Neutrophil (primary cell): ENCODE data around the gene CDK5R1.
A peak's percentile ranks its signal among the peaks of the same experiment; 100 is the strongest.

Source experiments
- H3K27ac ChIP-seq: fragments of 200-600 bp; sonication (generic); 2 replicates; pipeline ENCODE4 v1.5.1; 2016; ENCODE audit warnings: mild to moderate bottlenecking, moderate library complexity
- H3K27me3 ChIP-seq: fragments of 200-600 bp; sonication (generic); 2 replicates; pipeline ENCODE4 v1.6.0; 2016; ENCODE audit warnings: mild to moderate bottlenecking
- H3K36me3 ChIP-seq: fragments of 200-600 bp; sonication (generic); 2 replicates; pipeline ENCODE4 v1.5.1; 2017
- H3K4me1 ChIP-seq, 2 experiments: fragments of 200-600 bp in 1 of 2; sonication (generic) in 1 of 2; 1 replicate in 1 of 2; 2 replicates in 1 of 2; pipeline versions ENCODE4 v1.5.1 to v1.6.1; 2013 to 2016; ENCODE audit warnings: low read depth in 1 of 2, low read length in 1 of 2, mild to moderate bottlenecking in 1 of 2, moderate library complexity in 1 of 2; ENCODE audit not compliant: control insufficient read depth in 1 of 2, insufficient read depth in 1 of 2
- H3K4me3 ChIP-seq, 2 experiments: fragments of 200-600 bp in 1 of 2; sonication (generic) in 1 of 2; 1 replicate in 1 of 2; 2 replicates in 1 of 2; pipeline ENCODE4 v1.5.1; 2013 to 2016; ENCODE audit warnings: low read depth in 1 of 2, low read length in 1 of 2, mild to moderate bottlenecking in 1 of 2, moderate library complexity in 1 of 2
- H3K9me3 ChIP-seq: fragments of 200-600 bp; sonication (generic); 2 replicates; pipeline ENCODE4 v1.5.1; 2016
- TF ChIP-seq, protein P1 (sequence below): fragments of 200-600 bp; sonication (generic); IDR thresholded peaks from 2 replicates; pipeline ENCODE4 v1.5.1; 2016; ENCODE audit warnings: antibody characterized with exemption

Gene CDK5R1

DNA sequence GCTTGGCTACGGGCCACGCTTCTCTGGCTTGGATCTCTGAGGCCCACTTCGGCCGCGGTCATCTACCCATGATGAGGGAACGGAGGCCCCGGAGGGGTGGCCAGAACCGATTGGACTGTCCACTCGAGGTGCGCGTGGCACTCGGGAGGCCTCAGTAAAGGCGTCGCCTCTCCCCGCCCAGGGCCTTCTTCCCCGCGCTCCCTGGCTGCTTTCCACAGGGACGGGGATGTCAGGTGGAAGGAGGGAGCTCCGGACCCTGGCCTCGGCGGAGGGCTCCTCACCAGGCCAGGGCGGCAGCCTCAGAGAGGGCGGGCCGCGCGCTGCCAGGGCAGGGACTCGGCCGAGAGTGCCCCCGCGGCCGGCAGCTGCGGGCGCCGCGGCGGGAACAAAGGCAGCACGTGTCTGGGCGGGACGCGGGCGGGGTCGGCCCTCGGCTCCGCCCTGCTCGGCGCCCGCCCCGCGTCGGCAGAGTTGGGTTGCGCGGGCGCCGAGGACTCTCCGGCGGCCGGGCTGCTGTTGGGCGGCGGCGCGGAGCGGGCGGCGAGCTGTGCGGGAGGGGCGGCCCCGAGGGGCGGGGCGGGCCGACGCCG, 587 bp upstream of the CDK5R1 start:
- Histone ChIP-seq H3K4me3 (peak overlapping the region; percentile 51 to 94), H3K27ac (peak overlapping the region; percentile 76), H3K27me3 (peaks cover 3% of the 10 kb centered on the region), H3K4me1 (peaks cover 49 to 52% of the 10 kb centered on the region in 2 experiments), H3K9me3 (no peaks in the 10 kb centered on the region), H3K36me3 (peaks cover 38% of the 10 kb centered on the region)
- TF ChIP-seq, protein P1, sequence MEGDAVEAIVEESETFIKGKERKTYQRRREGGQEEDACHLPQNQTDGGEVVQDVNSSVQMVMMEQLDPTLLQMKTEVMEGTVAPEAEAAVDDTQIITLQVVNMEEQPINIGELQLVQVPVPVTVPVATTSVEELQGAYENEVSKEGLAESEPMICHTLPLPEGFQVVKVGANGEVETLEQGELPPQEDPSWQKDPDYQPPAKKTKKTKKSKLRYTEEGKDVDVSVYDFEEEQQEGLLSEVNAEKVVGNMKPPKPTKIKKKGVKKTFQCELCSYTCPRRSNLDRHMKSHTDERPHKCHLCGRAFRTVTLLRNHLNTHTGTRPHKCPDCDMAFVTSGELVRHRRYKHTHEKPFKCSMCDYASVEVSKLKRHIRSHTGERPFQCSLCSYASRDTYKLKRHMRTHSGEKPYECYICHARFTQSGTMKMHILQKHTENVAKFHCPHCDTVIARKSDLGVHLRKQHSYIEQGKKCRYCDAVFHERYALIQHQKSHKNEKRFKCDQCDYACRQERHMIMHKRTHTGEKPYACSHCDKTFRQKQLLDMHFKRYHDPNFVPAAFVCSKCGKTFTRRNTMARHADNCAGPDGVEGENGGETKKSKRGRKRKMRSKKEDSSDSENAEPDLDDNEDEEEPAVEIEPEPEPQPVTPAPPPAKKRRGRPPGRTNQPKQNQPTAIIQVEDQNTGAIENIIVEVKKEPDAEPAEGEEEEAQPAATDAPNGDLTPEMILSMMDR: peak; percentile 27

DNA sequence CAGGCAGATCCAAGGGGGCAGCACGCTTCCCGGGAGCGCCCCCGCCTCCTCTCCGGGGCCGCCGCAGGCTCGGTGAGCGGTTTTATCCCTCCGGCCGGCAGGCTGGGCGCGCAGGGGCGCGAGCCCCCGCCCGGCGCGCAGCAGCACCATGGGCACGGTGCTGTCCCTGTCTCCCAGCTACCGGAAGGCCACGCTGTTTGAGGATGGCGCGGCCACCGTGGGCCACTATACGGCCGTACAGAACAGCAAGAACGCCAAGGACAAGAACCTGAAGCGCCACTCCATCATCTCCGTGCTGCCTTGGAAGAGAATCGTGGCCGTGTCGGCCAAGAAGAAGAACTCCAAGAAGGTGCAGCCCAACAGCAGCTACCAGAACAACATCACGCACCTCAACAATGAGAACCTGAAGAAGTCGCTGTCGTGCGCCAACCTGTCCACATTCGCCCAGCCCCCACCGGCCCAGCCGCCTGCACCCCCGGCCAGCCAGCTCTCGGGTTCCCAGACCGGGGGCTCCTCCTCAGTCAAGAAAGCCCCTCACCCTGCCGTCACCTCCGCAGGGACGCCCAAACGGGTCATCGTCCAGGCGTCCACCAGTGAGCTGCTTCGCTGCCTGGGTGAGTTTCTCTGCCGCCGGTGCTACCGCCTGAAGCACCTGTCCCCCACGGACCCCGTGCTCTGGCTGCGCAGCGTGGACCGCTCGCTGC, 832 bp downstream of the CDK5R1 start:
- peaks cover 63 to 66% of the 10 kb centered on the region in 2 experiments for H3K4me1 ChIP-seq

DNA sequence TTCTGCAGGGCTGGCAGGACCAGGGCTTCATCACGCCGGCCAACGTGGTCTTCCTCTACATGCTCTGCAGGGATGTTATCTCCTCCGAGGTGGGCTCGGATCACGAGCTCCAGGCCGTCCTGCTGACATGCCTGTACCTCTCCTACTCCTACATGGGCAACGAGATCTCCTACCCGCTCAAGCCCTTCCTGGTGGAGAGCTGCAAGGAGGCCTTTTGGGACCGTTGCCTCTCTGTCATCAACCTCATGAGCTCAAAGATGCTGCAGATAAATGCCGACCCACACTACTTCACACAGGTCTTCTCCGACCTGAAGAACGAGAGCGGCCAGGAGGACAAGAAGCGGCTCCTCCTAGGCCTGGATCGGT, 1.4 kb downstream of the CDK5R1 start:
- Histone ChIP-seq H3K9me3 (no peaks in the 10 kb centered on the region), H3K4me1 (peaks cover 69 to 72% of the 10 kb centered on the region in 2 experiments), H3K36me3 (peaks cover 37% of the 10 kb centered on the region), H3K27ac (no peak overlapping the region), H3K4me3 (peak overlapping the region; percentile 73 to 94), H3K27me3 (peaks cover 3% of the 10 kb centered on the region)
- TF ChIP-seq, protein P1: no peak

More for the DNA sequence above, 832 bp downstream of the CDK5R1 start:
- TF ChIP-seq, protein P1: no peak
- peak overlapping the region; percentile 73 to 94 for H3K4me3 ChIP-seq
- H3K9me3 ChIP-seq: no peaks in the 10 kb centered on the region
- H3K27ac ChIP-seq: peak overlapping the region; percentile 76
- H3K36me3 ChIP-seq: peaks cover 37% of the 10 kb centered on the region
- H3K27me3 ChIP-seq: peaks cover 3% of the 10 kb centered on the region

- peaks cover 3% of the 10 kb centered on the region for H3K27me3 ChIP-seq
- H3K4me1 ChIP-seq: peaks cover 74 to 75% of the 10 kb centered on the region in 2 experiments
- TF ChIP-seq, protein P1: no peak
- peak overlapping the region; percentile 73 to 94 for H3K4me3 ChIP-seq
- H3K9me3 ChIP-seq: no peaks in the 10 kb centered on the region
- peak overlapping the region; percentile 11 for H3K27ac ChIP-seq
- H3K36me3 ChIP-seq: peaks cover 37% of the 10 kb centered on the region
These were observed 1.9 kb downstream of the CDK5R1 start for GRCh38 chr17:32488604-32489180.

DNA sequence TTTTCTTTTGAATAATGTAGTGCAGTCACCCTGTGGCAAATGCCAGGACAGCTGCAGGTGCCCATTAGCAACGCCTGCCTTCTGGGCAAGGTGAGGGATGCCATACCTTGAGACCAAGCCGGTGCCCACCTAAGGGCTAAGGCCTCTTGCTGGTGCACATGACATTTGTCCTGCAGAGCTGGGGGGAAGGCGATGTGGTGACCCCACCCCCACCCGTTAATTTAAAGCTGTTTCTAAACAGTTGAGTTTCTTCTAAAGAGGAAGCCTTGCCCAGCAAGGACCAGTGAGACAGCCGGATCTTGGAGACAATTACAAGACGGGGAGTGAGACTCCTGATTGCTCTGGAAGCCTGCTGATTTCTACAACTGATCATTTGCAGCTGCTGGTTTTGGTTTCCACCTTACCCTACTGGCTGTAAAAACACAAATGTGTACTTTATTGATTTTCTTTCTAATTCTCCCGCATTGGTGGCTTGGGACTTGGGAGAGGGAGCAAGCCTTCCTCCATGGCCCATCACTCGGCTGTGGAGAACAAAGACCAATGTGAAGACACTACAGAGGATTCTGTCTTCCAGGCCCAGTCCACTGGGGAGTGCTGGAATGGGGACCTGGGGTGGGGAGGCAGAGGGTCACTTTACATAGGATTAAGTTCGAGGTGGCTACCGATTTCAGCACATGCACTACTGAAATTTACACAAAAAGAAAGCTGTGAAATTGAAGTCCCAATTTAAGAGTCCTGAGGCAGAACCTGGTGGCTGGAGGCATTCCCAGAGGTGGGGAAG, 2.7 kb downstream of the CDK5R1 start:
- no peaks in the 10 kb centered on the region for H3K9me3 ChIP-seq
- H3K27me3 ChIP-seq: peaks cover 3% of the 10 kb centered on the region
- TF ChIP-seq, protein P1: no peak
- H3K4me3 ChIP-seq: peak overlapping the region; percentile 73 to 94
- H3K27ac ChIP-seq: peak overlapping the region; percentile 51
- peaks cover 37% of the 10 kb centered on the region for H3K36me3 ChIP-seq
- H3K4me1 ChIP-seq: peaks cover 81 to 82% of the 10 kb centered on the region in 2 experiments
